Measurements from ENCODE around the gene ZNF608.
A peak's percentile ranks its signal among the peaks of the same experiment; 100 is the strongest.

ZNF608 gene

DNA sequence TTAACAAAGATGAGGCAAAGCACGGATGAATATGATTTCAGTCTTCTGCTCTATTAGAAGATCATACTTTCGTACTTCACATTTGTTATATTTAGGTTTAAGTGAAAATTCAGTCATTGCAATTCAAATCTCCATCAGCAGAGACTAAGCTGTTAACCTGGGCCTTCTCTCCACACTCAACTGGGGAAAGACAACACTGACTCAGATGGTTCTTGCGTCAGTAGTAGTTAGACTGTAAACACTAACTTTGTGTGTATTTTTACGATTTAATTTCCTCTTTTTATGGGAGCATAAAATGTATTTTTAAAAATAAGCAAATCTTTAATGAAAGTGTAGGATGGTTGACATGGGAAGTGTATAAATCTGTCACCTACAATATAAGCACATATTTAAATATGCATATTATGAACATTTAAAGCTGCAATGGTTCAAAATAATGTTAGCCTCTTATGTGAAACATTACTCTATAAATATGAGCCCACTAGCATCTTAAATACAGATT is 42.7 kb upstream of the ZNF608 start:
- no peaks in the 10 kb centered on the region for H3K36me3 ChIP-seq
- TF ChIP-seq, protein P1, sequence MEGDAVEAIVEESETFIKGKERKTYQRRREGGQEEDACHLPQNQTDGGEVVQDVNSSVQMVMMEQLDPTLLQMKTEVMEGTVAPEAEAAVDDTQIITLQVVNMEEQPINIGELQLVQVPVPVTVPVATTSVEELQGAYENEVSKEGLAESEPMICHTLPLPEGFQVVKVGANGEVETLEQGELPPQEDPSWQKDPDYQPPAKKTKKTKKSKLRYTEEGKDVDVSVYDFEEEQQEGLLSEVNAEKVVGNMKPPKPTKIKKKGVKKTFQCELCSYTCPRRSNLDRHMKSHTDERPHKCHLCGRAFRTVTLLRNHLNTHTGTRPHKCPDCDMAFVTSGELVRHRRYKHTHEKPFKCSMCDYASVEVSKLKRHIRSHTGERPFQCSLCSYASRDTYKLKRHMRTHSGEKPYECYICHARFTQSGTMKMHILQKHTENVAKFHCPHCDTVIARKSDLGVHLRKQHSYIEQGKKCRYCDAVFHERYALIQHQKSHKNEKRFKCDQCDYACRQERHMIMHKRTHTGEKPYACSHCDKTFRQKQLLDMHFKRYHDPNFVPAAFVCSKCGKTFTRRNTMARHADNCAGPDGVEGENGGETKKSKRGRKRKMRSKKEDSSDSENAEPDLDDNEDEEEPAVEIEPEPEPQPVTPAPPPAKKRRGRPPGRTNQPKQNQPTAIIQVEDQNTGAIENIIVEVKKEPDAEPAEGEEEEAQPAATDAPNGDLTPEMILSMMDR (IDR thresholded peaks at IDR 0.05), result no peak

GRCh38 chr5:124783794-124784193 is 37.4 kb upstream of the ZNF608 start:
- Histone ChIP-seq H3K4me3 (no peak overlapping the region), H3K27ac (peak overlapping the region in 1 of 2 donors; percentile 31), H3K9me3 (no peaks in the 10 kb centered on the region), H3K27me3 (no peaks in the 10 kb centered on the region), H3K4me1 (peaks cover 0 to 12% (median 0%) of the 10 kb centered on the region in 4 donors), H3K36me3 (no peaks in the 10 kb centered on the region)
- TF ChIP-seq, protein P1 (IDR thresholded peaks at IDR 0.05), result no peak
- intact Hi-C loops (cut with DNase I; ENCODE audit: low total_unique reads), result no loop called here
- no peak for DNase-seq

More for the DNA sequence above, 42.7 kb upstream of the ZNF608 start:
- Histone ChIP-seq H3K4me1 (peaks cover 0 to 5% (median 0%) of the 10 kb centered on the region in 4 donors), H3K27me3 (no peaks in the 10 kb centered on the region), H3K9me3 (no peaks in the 10 kb centered on the region), H3K4me3 (no peak overlapping the region), H3K27ac (no peak overlapping the region)
- intact Hi-C loops (cut with DNase I; ENCODE audit: low total_unique reads), result no loop called here
- DNase-seq, result no peak

- Histone ChIP-seq H3K27me3 (no peaks in the 10 kb centered on the region), H3K4me3 (no peak overlapping the region), H3K36me3 (no peaks in the 10 kb centered on the region), H3K9me3 (no peaks in the 10 kb centered on the region), H3K27ac (peak overlapping the region in 1 of 2 donors; percentile 31), H3K4me1 (peaks cover 0 to 12% (median 0%) of the 10 kb centered on the region in 4 donors)
- intact Hi-C loops (cut with DNase I; ENCODE audit: low total_unique reads), result no loop called here
- DNase-seq, result no peak
- TF ChIP-seq, protein P1 (IDR thresholded peaks at IDR 0.05), result no peak
Observed at GRCh38 chr5:124783285-124783684, 36.8 kb upstream of the ZNF608 start.

DNA sequence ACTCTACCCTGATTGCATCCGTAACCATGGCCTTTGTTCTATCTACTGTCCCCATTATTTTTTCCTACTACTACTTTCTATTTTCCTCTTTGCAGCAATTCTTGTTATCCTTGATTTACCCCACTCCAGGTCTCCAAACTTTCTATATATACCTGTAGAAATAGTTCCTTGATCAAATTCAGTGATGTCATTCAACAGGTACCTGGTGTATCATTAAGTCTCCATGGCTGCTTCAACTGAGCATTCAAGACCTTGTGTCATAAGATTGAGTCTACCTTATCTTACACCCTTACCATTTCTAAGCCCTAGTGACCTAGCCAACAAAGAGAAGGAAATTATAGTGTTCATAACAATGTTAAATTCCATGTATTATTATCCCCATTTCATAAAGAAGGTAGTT is 35.8 kb upstream of the ZNF608 start:
- no peaks in the 10 kb centered on the region for H3K9me3 ChIP-seq
- H3K4me1 ChIP-seq, result peaks cover 0 to 12% (median 0%) of the 10 kb centered on the region in 4 donors
- no peaks in the 10 kb centered on the region for H3K36me3 ChIP-seq
- TF ChIP-seq, protein P1 (IDR thresholded peaks at IDR 0.05), result no peak
- no peaks in the 10 kb centered on the region for H3K27me3 ChIP-seq
- no peak for DNase-seq
- intact Hi-C loops (cut with DNase I; ENCODE audit: low total_unique reads), result no loop called here
- H3K27ac ChIP-seq, result no peak overlapping the region
- H3K4me3 ChIP-seq, result no peak overlapping the region

DNA sequence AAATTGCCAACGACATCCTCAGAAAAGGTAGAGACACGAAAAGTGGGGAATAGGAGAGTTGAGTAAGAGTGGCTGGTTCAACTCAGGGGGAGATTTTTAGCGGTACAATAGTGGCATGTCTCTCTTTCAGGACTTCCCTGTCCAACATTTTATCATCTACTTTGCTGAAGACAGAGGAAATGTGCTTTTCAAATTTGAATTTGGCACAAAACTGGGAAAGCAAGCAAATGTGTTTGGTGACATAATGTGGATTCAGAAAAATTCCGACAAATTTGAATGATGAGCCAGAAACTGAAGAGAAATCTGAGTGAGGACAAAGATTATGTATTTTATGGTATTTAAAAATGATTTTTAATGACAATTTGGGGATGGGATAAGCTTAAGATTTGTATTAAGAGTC is 33.6 kb upstream of the ZNF608 start:
- H3K4me3 ChIP-seq, result no peak overlapping the region
- DNase-seq, result no peak
- no peak overlapping the region for H3K27ac ChIP-seq
- H3K27me3 ChIP-seq, result no peaks in the 10 kb centered on the region
- no peaks in the 10 kb centered on the region for H3K9me3 ChIP-seq
- H3K36me3 ChIP-seq, result no peaks in the 10 kb centered on the region
- peaks cover 0 to 12% (median 0%) of the 10 kb centered on the region in 4 donors for H3K4me1 ChIP-seq
- TF ChIP-seq, protein P1 (IDR thresholded peaks at IDR 0.05), result no peak
- intact Hi-C loops (cut with DNase I; ENCODE audit: low total_unique reads), result no loop called here
